Endometrium (tissue), 2 donors: ENCODE measurements around the gene RAB3IL1.

ENCODE experiments used
- FAIRE-seq: peaks from 2 replicates; lab custom pipeline; 2012; peaks lifted over from hg19 to GRCh38; lab: Jason Lieb, UNC
- donor health status: control.
- donor health status: control.

The RAB3IL1 gene

DNA sequence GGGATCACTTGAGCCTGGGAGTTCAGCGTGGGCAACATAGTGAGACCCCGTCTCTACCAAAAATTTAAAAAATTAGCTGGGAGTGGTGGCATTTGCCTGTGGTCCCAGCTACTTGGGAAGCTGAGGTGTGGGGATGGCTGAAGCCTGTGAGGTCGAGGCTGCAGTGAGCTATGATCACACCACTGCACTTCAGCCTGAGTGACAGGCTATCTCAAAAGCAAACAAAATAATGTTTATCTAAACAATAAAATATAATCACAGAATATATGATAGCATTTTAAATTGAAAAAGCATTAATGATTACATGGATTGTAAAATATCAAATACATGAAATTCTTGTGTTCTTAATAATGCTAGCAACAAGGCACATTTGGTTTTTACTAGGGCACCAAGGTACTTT is 35.5 kb upstream of the RAB3IL1 start:
- FAIRE-seq: no peak

DNA sequence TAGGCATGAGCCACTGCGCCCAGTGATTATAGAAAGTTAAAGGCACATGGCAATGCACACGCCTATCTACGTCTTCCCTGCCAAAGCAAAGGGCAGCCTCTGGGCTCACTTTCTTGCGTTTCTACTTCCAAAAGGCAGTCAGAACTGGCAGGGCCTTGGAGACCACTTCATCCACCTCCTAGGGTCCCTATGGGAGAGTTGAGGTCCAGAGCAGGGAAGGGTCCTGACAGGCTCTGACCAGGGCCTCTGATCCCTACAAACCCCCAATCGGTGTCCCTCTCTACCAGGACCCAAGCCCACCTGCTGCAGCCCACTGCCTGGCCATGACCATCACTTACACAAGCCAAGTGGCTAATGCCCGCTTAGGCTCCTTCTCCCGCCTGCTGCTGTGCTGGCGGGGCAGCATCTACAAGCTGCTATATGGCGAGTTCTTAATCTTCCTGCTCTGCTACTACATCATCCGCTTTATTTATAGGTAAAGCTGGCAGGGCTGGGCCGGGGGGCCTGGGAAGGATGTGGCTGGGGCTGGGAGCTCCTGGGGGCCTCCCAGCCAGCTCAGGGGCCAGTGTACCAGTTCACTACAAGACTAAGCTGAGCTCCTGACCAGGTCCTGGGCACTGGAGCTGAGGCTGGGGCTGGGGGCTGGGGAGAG is 34.2 kb upstream of the RAB3IL1 start:
- no peak for FAIRE-seq

DNA sequence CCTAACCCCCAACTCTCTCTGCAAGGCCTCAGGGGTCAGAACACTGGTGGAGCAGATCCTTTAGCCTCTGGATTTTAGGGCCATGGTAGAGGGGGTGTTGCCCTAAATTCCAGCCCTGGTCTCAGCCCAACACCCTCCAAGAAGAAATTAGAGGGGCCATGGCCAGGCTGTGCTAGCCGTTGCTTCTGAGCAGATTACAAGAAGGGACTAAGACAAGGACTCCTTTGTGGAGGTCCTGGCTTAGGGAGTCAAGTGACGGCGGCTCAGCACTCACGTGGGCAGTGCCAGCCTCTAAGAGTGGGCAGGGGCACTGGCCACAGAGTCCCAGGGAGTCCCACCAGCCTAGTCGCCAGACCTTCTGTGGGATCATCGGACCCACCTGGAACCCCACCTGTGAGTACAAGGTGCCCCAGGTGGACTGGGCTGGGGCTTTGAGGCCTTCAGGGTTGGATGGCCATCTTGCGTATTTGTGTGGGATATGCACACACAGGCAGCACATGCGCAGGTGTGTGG is 32.7 kb upstream of the RAB3IL1 start, which contains the start of gene BEST1:
Gene BEST1 (plus strand): TSS at position 317 of the 513 bp plus-strand sequence. CDS start 1,456 bp downstream, outside the sequence.
- FAIRE-seq: no peak

DNA sequence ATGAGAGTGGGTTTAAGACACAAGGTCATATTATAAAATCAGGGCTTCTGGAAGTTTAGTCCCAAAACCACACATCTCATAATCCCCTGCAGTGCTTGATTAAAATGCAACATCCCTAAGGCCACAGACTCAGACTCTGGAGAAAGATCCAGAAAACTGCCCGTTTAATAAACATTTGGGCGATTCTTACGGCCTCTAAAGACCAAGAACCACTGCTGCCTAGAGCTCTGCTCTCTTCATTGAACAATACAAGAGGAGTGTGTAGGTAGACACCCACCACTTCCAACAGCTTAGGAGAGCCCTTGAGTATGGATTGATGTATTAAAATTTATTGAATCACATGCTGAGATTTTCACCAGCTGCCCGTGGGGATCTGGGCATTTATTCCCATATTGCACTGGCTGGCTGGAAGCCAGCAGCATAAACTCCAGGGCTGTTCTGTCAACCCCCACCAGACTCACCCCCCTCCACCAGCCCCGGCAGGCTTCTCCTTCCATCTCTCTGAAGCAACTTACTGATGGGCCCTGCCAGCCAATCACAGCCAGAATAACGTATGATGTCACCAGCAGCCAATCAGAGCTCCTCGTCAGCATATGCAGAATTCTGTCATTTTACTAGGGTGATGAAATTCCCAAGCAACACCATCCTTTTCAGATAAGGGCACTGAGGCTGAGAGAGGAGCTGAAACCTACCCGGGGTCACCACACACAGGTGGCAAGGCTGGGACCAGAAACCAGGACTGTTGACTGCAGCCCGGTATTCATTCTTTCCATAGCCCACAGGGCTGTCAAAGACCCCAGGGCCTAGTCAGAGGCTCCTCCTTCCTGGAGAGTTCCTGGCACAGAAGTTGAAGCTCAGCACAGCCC is 32.0 kb upstream of the RAB3IL1 start:
- FAIRE-seq: no peak

DNA sequence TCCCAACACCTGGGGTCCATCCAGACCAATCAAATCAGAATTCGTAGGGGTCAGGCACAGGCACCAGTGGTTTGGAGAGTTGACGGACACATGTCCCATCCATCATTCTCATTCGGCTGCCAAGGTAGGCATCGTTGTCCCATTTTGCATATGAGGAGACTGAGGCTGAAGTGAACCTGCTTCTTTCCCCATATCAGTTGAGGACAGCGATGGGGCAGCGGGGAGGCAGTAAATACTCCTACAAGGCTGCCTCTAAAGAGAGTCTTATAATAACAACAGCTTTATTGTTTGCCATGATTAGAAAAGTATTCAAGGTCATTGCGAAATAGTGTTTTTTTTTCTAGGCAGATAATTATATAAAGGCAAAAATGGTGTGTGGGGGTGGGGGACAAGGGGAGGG is 31.1 kb upstream of the RAB3IL1 start:
- no peak for FAIRE-seq

DNA sequence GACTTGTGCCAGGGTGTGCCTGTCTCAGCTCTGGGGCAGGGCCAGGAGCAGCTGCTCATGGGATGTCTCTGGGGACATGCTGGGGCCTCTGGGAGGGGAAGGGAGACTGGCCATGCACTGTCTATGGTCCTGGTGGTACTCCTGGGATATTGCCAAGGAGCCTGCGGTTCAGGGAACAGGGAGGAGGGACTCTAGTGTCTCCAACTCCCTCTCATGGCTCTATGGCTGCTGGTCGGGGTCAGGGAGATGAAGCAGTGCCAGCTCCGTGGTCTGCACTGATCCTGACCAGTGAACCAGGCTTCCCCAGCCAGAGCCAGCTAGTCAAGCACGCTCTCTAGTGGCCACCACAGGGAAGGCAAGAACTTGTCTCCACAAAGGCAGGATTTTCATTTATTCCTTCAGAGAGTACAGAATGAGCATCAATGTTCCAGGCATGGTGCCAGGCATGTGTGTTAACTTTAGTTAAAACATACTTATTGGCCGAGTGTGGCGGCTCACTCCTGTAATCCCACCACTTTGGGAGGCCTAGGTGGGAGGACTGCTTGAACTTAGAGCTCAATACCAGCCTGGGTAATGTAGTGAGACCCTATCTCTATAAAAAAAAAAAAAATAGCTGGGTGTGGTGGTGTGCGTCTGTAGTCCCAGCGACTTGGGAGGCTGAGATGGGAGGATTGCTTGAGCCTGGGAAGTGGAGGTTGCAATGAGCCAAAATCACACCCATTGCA is 30.3 kb upstream of the RAB3IL1 start:
- FAIRE-seq: peak; percentile 31

DNA sequence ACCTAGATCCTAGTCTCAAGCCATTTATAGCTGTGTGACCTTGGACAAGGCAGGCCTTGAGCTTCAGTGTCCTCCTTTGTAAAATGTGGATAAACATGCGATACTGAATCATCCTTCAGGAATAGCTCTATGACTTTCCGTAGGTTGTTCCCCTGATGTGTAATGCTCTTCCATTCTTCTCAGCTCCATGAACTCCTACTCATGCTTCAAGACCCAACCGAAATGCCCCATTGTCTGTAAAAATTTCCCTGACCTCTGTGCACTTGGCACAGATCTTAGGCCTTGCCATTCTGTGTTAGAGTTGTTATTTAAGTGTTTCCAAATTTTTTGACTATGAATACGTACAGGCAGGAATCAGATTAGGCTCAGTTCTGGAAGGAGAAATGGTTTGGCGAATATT is 29.5 kb upstream of the RAB3IL1 start:
- no peak for FAIRE-seq

DNA sequence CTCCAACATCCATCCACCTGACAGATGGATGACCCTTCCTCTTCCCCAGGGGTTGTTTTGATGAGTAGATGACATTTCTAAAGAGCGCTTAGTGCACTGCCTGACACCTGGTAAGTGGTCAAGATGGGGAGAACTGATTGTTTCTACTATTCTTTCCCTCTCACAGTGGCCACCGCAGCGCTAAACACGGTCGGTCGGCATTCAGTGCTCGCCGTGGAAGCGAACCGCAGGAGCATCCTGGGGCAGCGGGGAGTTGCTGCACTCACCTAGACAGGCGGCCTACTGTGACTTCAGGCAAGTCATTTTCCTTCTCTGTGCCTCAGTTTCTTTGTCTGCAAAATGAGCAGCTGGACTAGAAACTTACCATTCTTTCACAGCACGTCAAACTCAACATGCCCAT is 27.8 kb upstream of the RAB3IL1 start:
- FAIRE-seq: no peak

DNA sequence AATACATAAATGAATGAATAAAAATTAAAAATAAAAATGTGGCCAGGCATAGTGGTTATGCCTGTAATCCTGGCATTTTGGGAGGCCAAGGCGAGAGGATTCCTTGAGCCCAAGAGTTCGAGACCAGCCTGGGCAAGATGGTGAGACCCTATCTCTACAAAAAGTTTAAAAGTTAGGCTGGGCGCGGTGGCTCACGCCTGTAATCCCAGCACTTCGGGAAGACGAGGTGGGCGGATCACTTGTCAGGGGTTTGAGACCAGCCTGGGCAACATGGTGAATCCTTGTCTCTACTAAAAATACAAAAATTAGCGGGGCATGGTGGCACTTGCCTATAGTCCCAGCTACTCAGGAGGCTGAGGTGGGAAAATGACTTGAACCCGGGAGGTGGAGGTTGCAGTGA is 23.1 kb upstream of the RAB3IL1 start:
- no peak for FAIRE-seq

DNA sequence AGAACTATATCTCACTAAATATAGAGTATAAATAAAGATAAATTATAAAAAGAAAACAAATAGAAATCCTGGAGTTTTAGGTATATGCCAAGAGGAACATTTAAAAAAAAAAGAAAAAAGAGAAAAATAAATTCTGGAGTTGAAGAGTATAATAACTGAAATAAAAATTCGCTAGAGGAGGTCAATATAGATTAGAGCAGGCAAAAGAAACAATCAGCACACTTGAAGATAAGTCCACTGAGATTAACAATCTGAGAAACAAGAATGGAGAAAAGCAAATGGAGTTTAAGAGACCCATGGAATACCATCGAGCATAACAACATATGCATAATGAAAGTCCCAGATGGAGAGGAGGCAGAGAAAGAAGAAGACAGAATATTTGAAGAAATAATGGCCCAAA is 18.5 kb upstream of the RAB3IL1 start:
- FAIRE-seq: no peak

DNA sequence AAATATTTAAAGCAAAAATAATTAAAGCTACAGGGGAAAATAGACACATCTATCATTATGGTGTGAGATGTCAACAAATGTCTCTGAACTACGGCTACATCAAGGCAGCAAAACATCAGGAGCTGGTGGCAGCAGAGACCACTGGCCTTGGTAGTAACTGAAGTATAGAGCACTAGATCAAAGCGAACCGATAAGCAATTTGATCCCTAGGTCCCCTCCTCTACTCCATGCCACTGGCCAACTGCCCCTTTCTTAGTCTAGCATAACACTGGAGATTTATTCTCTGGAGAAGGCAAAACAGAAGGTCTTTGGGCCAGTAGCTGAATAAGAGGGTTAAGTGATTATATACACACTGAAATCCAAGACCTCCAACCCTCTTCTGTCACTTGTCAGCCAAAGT is 13.6 kb upstream of the RAB3IL1 start:
- FAIRE-seq: no peak

DNA sequence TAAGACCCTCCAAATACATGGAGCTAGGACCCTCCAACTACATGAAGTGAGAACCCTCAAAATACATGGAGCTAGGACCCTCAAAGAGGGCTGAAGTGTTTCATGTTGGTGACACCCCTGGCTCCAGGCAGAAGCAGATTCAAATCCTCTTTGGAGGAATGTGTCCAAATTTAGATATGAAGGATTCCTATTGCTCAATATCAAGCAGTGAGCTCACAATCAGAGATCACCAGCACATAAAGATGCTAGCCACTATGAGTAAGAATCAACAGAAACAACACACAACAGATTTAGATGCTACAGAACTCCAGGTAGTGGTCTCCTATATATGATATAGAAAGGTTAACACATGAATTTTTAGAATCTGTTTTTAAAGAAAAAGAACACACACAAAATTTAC is 11.2 kb upstream of the RAB3IL1 start:
- FAIRE-seq: no peak

DNA sequence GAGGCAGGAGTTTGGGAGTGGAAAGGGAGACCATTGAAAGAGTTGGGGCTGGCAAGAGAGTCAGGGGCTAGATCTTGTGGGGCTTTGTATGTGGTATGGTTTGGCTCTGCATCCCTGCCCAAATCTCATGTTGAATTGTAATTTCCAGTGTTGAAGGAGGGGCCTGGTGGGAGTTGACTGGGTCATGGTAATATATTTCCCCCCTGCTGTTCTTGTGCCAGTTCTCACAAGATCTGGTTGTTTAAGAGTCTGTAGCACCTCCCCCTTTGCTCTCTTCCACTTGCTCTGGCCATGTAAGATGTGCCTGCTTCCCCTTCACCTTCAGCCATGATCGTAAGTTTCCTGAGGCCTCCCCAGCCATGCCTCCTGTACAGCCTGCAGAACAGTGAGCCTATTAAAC is 10.1 kb upstream of the RAB3IL1 start:
- FAIRE-seq: no peak

DNA sequence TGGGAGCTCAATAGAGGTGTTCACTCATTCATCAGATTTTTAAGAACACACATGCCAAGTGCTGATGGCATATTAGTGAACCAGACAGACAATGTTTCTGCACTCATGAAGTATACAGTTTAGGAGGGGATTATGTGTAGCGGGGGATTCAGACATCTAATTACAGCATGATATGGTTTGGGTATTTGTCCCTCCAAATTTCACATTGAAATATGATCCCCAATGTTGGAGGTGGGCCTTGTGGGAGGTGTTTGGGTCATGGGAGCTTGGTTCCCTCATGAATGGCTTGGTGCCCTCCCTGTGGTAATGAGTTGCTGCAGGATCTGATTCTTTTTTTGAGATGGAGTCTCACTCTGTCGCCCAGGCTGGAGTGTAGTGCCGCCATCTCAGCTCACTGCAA is 8.9 kb upstream of the RAB3IL1 start:
- FAIRE-seq: no peak

DNA sequence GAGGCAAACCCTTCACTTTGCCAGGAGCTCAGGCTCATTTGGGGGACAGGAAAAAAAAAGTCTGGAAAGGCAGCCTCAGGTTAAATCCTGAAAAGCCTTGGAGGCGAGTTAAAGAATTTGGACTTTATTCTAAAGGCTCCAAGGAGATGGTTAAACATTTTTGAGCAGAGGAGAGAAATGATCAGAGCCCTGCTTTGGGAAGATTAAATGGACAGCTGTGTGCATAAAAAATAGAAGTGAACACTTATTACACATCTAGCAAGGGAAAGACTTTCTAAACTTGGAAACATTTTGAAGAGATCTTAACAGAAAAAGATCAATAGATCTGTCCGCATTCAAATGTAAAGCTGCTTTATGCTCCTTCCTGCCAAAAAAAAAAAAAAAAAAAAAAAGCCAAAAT is 8.4 kb upstream of the RAB3IL1 start:
- no peak for FAIRE-seq

DNA sequence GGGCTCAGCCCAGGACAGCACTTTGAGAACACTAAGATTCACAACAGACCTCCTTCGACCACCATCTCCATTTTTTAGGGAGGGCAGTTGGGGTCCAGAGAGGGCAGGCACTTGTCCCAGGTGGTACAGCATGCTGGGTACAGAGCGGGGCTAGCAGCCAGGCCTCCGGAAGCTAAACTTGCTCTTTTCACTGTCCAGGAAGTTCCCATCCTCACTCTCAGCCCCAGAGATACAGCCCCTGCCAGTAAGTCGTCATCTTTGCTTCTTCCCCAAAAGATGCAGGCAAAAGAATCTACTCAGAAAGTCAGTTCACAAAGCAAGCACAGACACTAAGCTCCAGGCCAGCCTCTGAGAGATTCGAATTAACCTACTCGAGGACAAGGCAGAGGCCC is 6.7 kb upstream of the RAB3IL1 start:
- FAIRE-seq: no peak

DNA sequence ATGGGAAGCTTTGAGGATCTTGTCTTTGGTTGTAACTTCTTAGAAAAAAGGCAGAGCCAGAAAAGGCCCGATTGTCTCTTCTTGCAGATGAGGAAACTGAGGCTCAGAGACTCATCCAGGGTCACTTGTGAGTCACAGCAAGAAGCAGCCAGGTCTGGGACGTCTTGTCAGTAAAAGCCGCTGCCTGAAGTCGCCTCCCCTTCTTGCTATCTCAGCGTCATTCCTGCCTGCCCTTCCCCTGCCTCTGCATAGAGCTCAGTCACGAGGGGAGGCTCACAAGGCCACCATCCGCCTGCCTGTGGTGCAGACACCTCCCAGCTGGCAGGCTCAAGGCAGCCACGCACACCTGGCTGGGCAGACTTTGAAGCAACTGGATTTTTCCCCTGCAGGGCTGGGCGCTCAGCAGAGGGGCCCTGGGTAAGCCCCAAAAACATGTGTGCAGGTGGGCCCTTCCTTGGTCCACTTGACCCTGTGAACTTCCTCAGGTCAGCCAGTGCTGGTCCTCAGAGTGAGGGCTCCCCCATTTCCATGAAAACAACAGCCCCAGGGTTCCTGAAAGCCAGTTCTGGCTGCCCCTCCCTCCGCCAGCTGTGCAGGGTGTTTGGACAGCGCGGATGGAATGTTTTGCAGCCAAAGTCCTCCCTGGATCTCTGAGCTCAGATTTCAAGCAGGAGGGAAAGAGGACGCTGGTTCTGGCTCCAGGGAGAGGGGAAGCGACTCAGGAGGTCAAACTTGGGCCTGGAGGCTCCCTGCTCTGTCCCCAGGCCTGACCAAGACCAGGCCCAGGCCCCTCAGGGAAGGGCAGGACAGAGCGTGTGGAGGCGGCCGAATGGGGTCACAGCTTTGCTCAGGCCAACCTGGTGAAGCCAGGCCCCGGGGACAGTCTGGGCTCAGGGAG is 6.0 kb upstream of the RAB3IL1 start:
- FAIRE-seq: peak; percentile 85

DNA sequence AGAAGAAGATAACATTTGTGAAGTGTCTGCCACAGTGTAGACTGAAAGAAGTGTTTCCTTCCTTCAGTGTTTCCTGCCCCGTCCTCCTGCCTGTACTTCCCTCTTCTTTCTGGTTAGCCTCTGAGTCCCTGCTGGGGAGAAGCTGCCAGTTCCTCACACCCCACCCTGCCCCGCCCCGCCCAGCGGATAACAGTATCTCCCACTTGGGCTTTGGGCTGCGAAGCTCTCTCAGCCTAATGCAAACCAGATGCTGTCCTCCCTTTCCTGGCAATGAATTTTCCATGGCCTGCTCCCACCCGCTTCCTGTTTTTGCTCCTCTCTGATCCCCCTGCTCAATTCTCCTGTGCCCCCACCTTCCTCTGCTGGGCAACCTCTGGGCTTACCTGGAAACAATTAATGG is 5.2 kb upstream of the RAB3IL1 start:
- no peak for FAIRE-seq

DNA sequence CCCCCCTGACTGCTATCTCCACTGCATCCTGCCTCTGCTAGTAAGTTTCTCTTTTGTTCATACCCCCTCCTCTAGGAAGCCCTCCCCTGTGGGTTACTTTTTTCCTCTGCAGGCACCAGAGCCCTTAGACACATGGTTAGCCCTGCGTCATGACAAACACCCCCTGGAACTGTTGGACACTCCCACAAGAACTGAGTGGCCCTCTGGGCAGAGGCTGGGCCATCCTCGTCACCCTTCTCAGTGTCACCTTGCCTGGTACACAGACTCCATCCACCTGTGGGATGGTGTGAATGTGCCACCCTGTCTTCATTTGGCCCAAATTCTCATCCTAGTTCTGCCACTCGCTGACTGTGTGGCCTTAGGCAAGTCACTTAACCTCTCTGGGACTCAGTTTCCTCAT is 4.1 kb upstream of the RAB3IL1 start:
- no peak for FAIRE-seq

DNA sequence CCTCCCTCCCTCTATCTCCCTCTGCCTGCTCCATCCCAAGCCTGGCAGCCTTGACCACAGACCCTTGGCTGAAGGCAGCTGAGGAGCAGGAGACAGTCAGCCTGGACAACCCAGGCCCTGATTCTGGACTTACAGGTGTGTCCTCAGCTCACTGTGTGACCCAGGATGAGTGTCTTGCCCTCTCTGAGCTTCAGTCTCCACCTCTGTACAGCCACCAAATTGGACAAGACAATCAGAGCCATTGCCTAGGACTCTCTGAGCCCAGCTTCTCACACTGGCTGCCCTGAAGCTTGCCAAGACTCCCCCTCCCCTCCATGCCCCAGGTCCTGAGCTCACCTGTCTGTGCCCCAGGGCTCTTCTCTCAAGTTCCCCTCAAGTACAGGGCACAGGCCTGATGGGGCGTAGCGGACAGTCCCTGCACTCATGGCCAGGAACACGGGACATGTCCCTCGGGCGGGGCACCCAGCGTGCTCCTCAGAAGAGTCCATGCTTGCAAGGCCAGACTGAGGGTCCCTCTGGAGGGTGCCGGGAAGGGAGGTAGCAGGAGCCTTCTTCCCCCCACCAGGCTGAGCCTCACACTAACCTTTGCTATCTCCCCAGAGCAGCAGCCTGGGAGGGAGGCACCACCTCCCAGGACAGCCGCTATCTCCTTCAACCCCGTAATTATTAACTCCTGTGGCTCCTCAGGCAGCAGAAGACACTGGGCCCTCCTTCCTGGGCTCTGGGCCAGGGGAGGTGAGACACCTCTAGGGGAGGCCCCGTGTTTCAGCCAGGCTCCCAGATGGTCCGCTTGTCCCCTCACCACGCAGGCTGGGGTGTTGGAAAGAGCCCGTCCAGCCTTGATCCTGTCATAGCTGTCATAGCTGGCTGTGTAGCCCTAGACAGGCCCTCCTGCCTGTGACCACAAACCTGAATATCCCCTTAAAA is 2.6 kb upstream of the RAB3IL1 start:
- FAIRE-seq: no peak
